Ovary (tissue), 1 donor: ENCODE measurements around the gene RAMACL.

Source experiments
- EP300 ChIP-seq: sonication (generic); formaldehyde crosslinking; IDR thresholded peaks from one replicate; pipeline ENCODE4 v1.6.1; 2017; ENCODE audit warnings: antibody characterized with exemption
- POLR2A ChIP-seq: fragments of 450-650 bp; IDR thresholded peaks from one replicate; pipeline ENCODE4 v1.6.1; 2017; ENCODE audit warnings: antibody characterized with exemption, mild to moderate bottlenecking, moderate library complexity

- TF ChIP-seq EP300 (no peak), POLR2A (no peak)
Observed at GRCh38 chr6:166575205-166575604, 11.3 kb downstream of the RAMACL start.
